Measurements from ENCODE around the gene PRLR. TPM values are rescaled to one million over a fixed set of nuclear protein-coding genes. Genes with fewer than 3 reads are reported as not detected.

Gene PRLR
- total and polyA plus RNA-seq, 10 of the 15 experiments (the other 5 are each of a cell fraction or from before 2014, with no cell fraction given), result 0.03 to 8.1 (median 0.20) TPM

- no peak for TF ChIP-seq PRDM15 (CRISPR knock-in tag; IDR thresholded peaks at IDR 0.05)
- TF ChIP-seq IKZF1 (conservative IDR thresholded peaks at IDR 0.05), result peak; percentile 50; the same call in 1 of the 2 replicates
Measured at GRCh38 chr5:35129921-35130485, 100.3 kb downstream of the PRLR start (continued).

GRCh38 chr5:35129276-35129675, 101.0 kb downstream of the PRLR start:
- H3K27ac ChIP-seq (ENCODE audit: control insufficient read depth, insufficient read depth), result no peak overlapping the region
- no peaks in the 10 kb centered on the region; a peak in 1 of 4 replicates for H3K36me3 ChIP-seq (ENCODE audit: control insufficient read depth in 2 of 2, insufficient read depth in 2 of 2, low read length in 1 of 2)
- in situ Hi-C loops (cut with MboI), result no loop called here
- no peak; the same call in 2 of the 3 replicates for ATAC-seq
- FAIRE-seq, result no peak
- no peak overlapping the region for H3K4me3 ChIP-seq
- no peak overlapping the region for H3K4me2 ChIP-seq (ENCODE audit: control insufficient read depth, insufficient read depth)
- intact Hi-C loops (cut with micrococcal nuclease; ENCODE audit: unreplicated experiment), result no loop called here
- H3K9ac ChIP-seq (ENCODE audit: control insufficient read depth, insufficient read depth, low read length), result no peak overlapping the region
- H2AFZ ChIP-seq (ENCODE audit: control insufficient read depth, low read depth, low read length), result no peak overlapping the region
- H3K9me3 ChIP-seq (replicated peaks; ENCODE audit: control insufficient read depth, insufficient read depth, low read length), result no peaks in the 10 kb centered on the region
- no peaks in the 10 kb centered on the region for H3K79me2 ChIP-seq (ENCODE audit: control insufficient read depth, insufficient read depth, low read length)
- no peaks in the 10 kb centered on the region for H3K4me1 ChIP-seq (ENCODE audit: control insufficient read depth, insufficient read depth, low read length)
- no peak for DNase-seq (ENCODE audit: low read depth, low spot score)
- no peaks in the 10 kb centered on the region for H3K27me3 ChIP-seq (replicated peaks in 1 of 2; ENCODE audit: control insufficient read depth in 2 of 2, insufficient read depth in 2 of 2, low read length in 1 of 2)
- CTCF ChIA-PET, result interaction anchor here (1.4 kb wide), 2 partner anchors 22 to 84 kb away, joined by 4 read pairs; no protein-coding TSS in a partner anchor
- BruUV-seq (replicated peaks), result no TSS peak
- no peak for TF ChIP-seq BRCA1 (IDR thresholded peaks at IDR 0.05; ENCODE audit: low read depth, low read length)
- no peak for TF ChIP-seq CTCF (IDR thresholded peaks at IDR 0.05 in 2 of 3, conservative IDR thresholded peaks at IDR 0.05 in 1 of 3; ENCODE audit: control insufficient read depth in 2 of 3, extremely low read depth in 1 of 3, insufficient read depth in 1 of 3, low read depth in 3 of 3, low read length in 3 of 3)
- no peak for TF ChIP-seq BCL11A (IDR thresholded peaks at IDR 0.05; ENCODE audit: low read depth, low read length)
- TF ChIP-seq SIN3A (IDR thresholded peaks at IDR 0.05; ENCODE audit: low read depth, low read length), result no peak
- TF ChIP-seq RUNX3 (IDR thresholded peaks at IDR 0.05; ENCODE audit: low read length), result no peak
- no peak for TF ChIP-seq SMAD1 (IDR thresholded peaks at IDR 0.05; ENCODE audit: low read depth, partially characterized antibody)
- TF ChIP-seq HDAC6 (IDR thresholded peaks at IDR 0.05; ENCODE audit: unreplicated experiment), result no peak
- no peak for TF ChIP-seq ZNF24 (IDR thresholded peaks at IDR 0.05)
- TF ChIP-seq POLR2A (IDR thresholded peaks at IDR 0.05; ENCODE audit: low read depth, low read length), result no peak
- TF ChIP-seq GATAD2B (conservative IDR thresholded peaks at IDR 0.05; ENCODE audit: low read depth), result no peak
- TF ChIP-seq ZNF622 (IDR thresholded peaks at IDR 0.05), result no peak
- TF ChIP-seq RFX5 (IDR thresholded peaks at IDR 0.05; ENCODE audit: low read depth, low read length), result no peak
- no peak for TF ChIP-seq KDM1A (IDR thresholded peaks at IDR 0.05; ENCODE audit: borderline replicate concordance)
- no peak for TF ChIP-seq EP300 (IDR thresholded peaks at IDR 0.05; ENCODE audit: borderline replicate concordance in 1 of 2, control insufficient read depth in 1 of 2, low read depth in 2 of 2, low read length in 2 of 2)
- TF ChIP-seq PBX3 (IDR thresholded peaks at IDR 0.05; ENCODE audit: insufficient replicate concordance, low read depth, low read length), result no peak
- H4K20me1 ChIP-seq (ENCODE audit: control insufficient read depth, insufficient read depth), result no peaks in the 10 kb centered on the region
- RAD21 ChIA-PET (ENCODE audit: unreplicated experiment), result no interaction called here
- SMC1A ChIA-PET (ENCODE audit: uncharacterized antibody, unreplicated experiment), result interaction anchor here (0.6 to 1.5 kb wide), 3 partner anchors 54 to 245 kb away, joined by 3 read pairs; no protein-coding TSS in a partner anchor
- POLR2A ChIA-PET, result interaction anchor here (2.0 kb wide), 1 partner anchor 11 kb away, joined by 7 read pairs; no protein-coding TSS in a partner anchor
- 0% methylated on average over 1 of the region's 1 CpG for WGBS (ENCODE audit: insufficient coverage, insufficient replicate concordance, low lambda C conversion rate, missing lambda C conversion rate)
